Body of pancreas (tissue), 4 donors: ENCODE data around the gene TUT4. TPM values are rescaled to one million over a fixed set of nuclear protein-coding genes. Genes with fewer than 3 reads are reported as not detected.

ENCODE experiments used
- ATAC-seq: fragments of 150-250 bp; one replicate; pipeline ENCODE4 v1.9.1; 2016
- DNase-seq, 4 donors: peaks; one replicate each; pipeline ENCODE4 v3.0.0-alpha.2; 2019
- H3K27ac ChIP-seq, 4 donors: fragments of 200-600 bp; sonication (generic); 1 replicate in 3 of 4; 2 replicates in 1 of 4; pipeline versions ENCODE4 v1.5.1 to v1.6.1; 2016 to 2019; ENCODE audit warnings: mild to moderate bottlenecking in 1 of 4, mixed read lengths in 1 of 4, moderate library complexity in 1 of 4
- H3K27me3 ChIP-seq, 2 donors: fragments of 200-600 bp; sonication (generic); one replicate each; pipeline ENCODE4 v1.6.0; 2016; ENCODE audit warnings: mild to moderate bottlenecking in 1 of 2
- H3K36me3 ChIP-seq, 2 donors: fragments of 200-600 bp; sonication (generic); replicated peaks in 1 of 2; 2 replicates each; pipeline ENCODE4 v1.5.1; 2016; ENCODE audit warnings: low read depth in 2 of 2; ENCODE audit not compliant: insufficient read depth in 1 of 2
- H3K4me1 ChIP-seq: fragments of 200-600 bp; sonication (generic); one replicate; pipeline ENCODE4 v1.6.0; 2016
- H3K4me3 ChIP-seq, 2 donors: fragments of 200-600 bp; sonication (generic); 1 replicate in 1 of 2; 2 replicates in 1 of 2; pipeline ENCODE4 v1.5.1; 2016 to 2019
- H3K9me3 ChIP-seq, 3 donors: fragments of 200-600 bp; sonication (generic); 1 replicate in 2 of 3; 2 replicates in 1 of 3; pipeline ENCODE4 v1.5.1; 2016
- POLR2A ChIP-seq, 3 donors: fragments of 450-650 bp; IDR thresholded peaks; one replicate each; pipeline ENCODE4 v1.6.1; 2016; ENCODE audit warnings: antibody characterized with exemption in 3 of 3, mild to moderate bottlenecking in 2 of 3
- WGBS, 2 donors: methylation state at CpG; one replicate each; pipeline ENCODE4 v1.1.5; 2017; 5-methylcytosine and 5-hydroxymethylcytosine counted together
- intact Hi-C: fragments of 100-400 bp; cut with DNase I; formaldehyde crosslinking; loops from one replicate; pipeline ENCODE4 v1.15.1; 2023
- total RNA-seq, 2 donors: library from RNA; depleted of rRNA; stranded (reverse); fragments of >200 nt; gene quantifications; one replicate each; pipeline ENCODE4 v1.1.0, GENCODE V29; 2016
- TF ChIP-seq, protein P1 (sequence below), 7 experiments: fragments of 450-650 bp in 4 of 7; fragments of 200-600 bp in 3 of 7; sonication (generic) in 3 of 7; IDR thresholded peaks; one replicate each; pipeline ENCODE4 v1.5.1; 2016 to 2019; ENCODE audit warnings: antibody characterized with exemption in 7 of 7

The TUT4 gene
- total RNA-seq, 2 donors from 2014 or later, result 41.8 to 59.3 TPM

DNA sequence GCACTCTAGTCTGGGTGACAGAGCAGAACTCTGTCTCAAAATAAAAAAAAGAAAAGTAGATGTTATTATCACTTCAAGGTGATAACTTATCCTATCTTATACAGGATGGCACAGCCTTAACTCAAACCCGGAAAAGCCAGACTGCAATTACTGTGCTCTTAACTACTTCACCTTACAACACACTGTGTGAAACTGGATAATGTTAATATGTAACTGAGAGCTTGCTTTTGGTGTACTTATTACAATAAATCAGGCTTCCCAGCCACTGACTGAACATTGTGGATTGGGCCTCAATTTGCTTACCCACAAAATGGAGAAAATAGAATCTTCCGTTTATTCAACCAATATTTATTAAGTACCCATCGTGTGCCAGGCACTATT lies 150.0 kb downstream of the TUT4 start:
- 18 to 24% methylated on average over 3 of the region's 3 CpGs for WGBS, 2 donors
- no peak for DNase-seq
- intact Hi-C loops, result no loop called here
- Histone ChIP-seq H3K27me3 (no peaks in the 10 kb centered on the region), H3K27ac (no peak overlapping the region), H3K4me3 (no peak overlapping the region), H3K36me3 (no peaks in the 10 kb centered on the region), H3K9me3 (no peaks in the 10 kb centered on the region), H3K4me1 (peaks cover 21% of the 10 kb centered on the region)
- TF ChIP-seq, protein P1, sequence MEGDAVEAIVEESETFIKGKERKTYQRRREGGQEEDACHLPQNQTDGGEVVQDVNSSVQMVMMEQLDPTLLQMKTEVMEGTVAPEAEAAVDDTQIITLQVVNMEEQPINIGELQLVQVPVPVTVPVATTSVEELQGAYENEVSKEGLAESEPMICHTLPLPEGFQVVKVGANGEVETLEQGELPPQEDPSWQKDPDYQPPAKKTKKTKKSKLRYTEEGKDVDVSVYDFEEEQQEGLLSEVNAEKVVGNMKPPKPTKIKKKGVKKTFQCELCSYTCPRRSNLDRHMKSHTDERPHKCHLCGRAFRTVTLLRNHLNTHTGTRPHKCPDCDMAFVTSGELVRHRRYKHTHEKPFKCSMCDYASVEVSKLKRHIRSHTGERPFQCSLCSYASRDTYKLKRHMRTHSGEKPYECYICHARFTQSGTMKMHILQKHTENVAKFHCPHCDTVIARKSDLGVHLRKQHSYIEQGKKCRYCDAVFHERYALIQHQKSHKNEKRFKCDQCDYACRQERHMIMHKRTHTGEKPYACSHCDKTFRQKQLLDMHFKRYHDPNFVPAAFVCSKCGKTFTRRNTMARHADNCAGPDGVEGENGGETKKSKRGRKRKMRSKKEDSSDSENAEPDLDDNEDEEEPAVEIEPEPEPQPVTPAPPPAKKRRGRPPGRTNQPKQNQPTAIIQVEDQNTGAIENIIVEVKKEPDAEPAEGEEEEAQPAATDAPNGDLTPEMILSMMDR (IDR thresholded peaks at IDR 0.05), result no peak
- no peak for TF ChIP-seq POLR2A (IDR thresholded peaks at IDR 0.05)
- ATAC-seq, result no peak

DNA sequence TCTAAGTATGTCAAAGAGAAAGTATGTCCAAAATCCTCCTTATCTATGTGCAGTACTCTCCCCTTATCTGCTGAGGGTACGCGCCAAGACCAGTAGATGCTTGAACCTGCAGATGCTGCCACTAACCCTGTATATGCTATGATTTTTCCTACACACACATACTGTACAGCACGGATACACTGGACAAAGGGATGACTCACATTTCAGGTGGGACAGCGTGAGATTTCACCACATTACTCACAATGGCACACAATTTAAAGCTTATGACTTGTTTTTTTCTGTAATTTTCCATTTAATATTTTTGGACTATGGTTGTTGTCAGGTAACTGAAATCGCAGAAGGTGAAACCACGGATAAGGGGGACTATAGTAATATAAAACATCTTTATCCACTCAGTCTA lies 152.8 kb downstream of the TUT4 start:
- peaks cover 9% of the 10 kb centered on the region for H3K4me1 ChIP-seq
- H3K9me3 ChIP-seq, result no peaks in the 10 kb centered on the region
- no peak for DNase-seq
- intact Hi-C loops, result no loop called here
- H3K36me3 ChIP-seq, result no peaks in the 10 kb centered on the region
- H3K4me3 ChIP-seq, result no peak overlapping the region
- 92 to 98% methylated on average over 6 of the region's 6 CpGs for WGBS, 2 donors
- no peak overlapping the region for H3K27ac ChIP-seq
- ATAC-seq, result no peak
- TF ChIP-seq, protein P1 (IDR thresholded peaks at IDR 0.05), result no peak
- TF ChIP-seq POLR2A (IDR thresholded peaks at IDR 0.05), result no peak
- H3K27me3 ChIP-seq, result no peaks in the 10 kb centered on the region

DNA sequence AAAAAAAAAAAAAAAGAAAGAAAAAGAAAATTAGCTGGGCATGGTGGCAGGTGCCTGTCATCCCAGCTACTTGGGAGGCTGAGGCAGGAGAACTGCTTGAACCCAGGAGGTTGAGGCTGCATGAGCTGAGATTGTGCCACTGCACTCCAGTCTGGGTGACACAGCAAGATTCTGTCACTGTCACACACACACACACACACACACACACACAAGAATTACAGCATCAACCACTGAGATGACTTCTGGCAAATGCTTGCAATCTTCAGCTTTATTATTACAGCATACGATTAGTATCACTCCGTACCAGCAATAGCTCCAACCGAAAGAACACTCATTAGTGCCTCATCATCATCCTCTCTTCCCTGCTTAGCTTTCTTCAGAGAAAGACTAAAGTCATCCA lies 153.3 kb downstream of the TUT4 start:
- no peak overlapping the region for H3K27ac ChIP-seq
- H3K36me3 ChIP-seq, result no peaks in the 10 kb centered on the region
- DNase-seq (no peak), ATAC-seq (no peak)
- intact Hi-C loops, result no loop called here
- no peak for TF ChIP-seq POLR2A (IDR thresholded peaks at IDR 0.05)
- TF ChIP-seq, protein P1 (IDR thresholded peaks at IDR 0.05), result no peak
- H3K4me1 ChIP-seq, result peaks cover 8% of the 10 kb centered on the region
- H3K4me3 ChIP-seq, result no peak overlapping the region
- H3K9me3 ChIP-seq, result no peaks in the 10 kb centered on the region
- H3K27me3 ChIP-seq, result no peaks in the 10 kb centered on the region
- 93% methylated on average over 3 of the region's 3 CpGs for WGBS, 2 donors

DNA sequence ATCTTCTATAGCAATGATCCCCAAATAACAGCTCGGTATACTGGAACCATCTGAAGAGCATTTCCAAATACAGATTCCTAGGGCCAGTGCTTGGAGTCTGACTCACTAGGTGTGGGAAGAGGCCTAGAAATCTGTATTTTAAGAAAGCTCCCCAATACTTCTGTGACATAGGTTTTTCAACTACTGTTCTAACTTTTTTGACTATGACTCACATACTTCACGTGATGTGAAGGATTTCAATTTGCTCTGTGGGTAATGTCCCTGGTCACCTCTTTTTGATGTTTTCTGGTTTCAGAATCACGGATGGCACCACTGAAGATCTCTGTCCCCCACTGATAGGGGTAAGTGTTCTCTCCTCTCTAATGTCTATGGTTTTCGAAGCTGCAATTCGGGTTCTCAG lies 159.7 kb downstream of the TUT4 start:
- intact Hi-C loops, result no loop called here
- TF ChIP-seq, protein P1 (IDR thresholded peaks at IDR 0.05), result no peak
- TF ChIP-seq POLR2A (IDR thresholded peaks at IDR 0.05), result no peak
- no peak for DNase-seq
- no peak overlapping the region for H3K27ac ChIP-seq
- no peaks in the 10 kb centered on the region for H3K9me3 ChIP-seq
- no peaks in the 10 kb centered on the region for H3K36me3 ChIP-seq
- no peak overlapping the region for H3K4me3 ChIP-seq
- ATAC-seq, result no peak
- no peaks in the 10 kb centered on the region for H3K27me3 ChIP-seq
- no peaks in the 10 kb centered on the region for H3K4me1 ChIP-seq
- WGBS, 2 donors, result 92 to 97% methylated on average over 5 of the region's 5 CpGs

DNA sequence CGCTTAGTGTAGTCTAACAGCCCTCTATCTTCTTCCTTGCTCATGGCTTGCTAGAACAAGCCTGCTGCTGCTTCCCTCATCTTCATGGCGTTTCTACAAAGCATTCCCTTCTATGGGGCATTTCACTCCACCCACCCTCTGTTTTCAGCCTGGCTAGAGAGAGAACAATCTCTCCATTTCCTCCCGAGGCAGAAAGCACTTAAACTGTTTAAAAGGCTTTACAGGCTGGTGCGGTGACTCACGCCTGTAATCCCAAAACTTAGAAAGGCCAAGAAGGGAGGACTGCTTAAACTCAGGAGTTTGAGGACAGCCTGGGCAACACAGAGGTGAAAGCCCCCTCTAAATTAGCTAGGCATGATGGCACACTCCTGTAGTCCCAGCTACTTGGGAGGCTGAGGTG lies 166.4 kb downstream of the TUT4 start:
- no peak for TF ChIP-seq POLR2A (IDR thresholded peaks at IDR 0.05)
- TF ChIP-seq, protein P1 (IDR thresholded peaks at IDR 0.05), result no peak

More for the DNA sequence above, 166.4 kb downstream of the TUT4 start:
- no peaks in the 10 kb centered on the region for H3K4me1 ChIP-seq
- no peaks in the 10 kb centered on the region for H3K9me3 ChIP-seq
- WGBS, 2 donors, result 87 to 91% methylated on average over 5 of the region's 5 CpGs
- no peak overlapping the region for H3K27ac ChIP-seq
- no peaks in the 10 kb centered on the region for H3K36me3 ChIP-seq
- ATAC-seq, result no peak
- no peaks in the 10 kb centered on the region for H3K27me3 ChIP-seq
- intact Hi-C loops, result no loop called here
- DNase-seq, result no peak
- no peak overlapping the region for H3K4me3 ChIP-seq
